OCI-LY3 (cell line): ENCODE measurements around the gene AMBRA1.

Experiments
- H2AFZ ChIP-seq: fragments of 200-600, 300-600 bp; shearing (Covaris generic); 2 replicates; pipeline ENCODE4 v1.6.0; 2014; ENCODE audit warnings: antibody characterized with exemption, low read depth, low read length
- H3K27ac ChIP-seq: fragments of 200-600, 300-600 bp; sonication (generic); 2 replicates; pipeline ENCODE4 v1.5.1; 2014; ENCODE audit warnings: mild to moderate bottlenecking, low read length, moderate library complexity, mixed read lengths
- H3K27me3 ChIP-seq: fragments of 200-600, 300-600 bp; sonication (generic); 2 replicates; pipeline ENCODE4 v1.6.1; 2014; ENCODE audit warnings: low read depth, low read length, mixed read lengths
- H3K36me3 ChIP-seq: fragments of 200-600, 300-600 bp; sonication (generic); replicated peaks from 2 replicates; pipeline ENCODE3; 2014; ENCODE audit warnings: low read depth, low read length, mixed read lengths
- H3K4me1 ChIP-seq: fragments of 300-600, 200-600 bp; sonication (generic); 2 replicates; pipeline ENCODE4 v1.6.1; 2014; ENCODE audit warnings: low read length, mixed read lengths
- H3K4me2 ChIP-seq: fragments of 200-600, 300-600 bp; sonication (generic); 2 replicates; pipeline ENCODE4 v1.6.1; 2014; ENCODE audit warnings: low read length, mixed read lengths
- H3K4me3 ChIP-seq: fragments of 300-600, 200-600 bp; sonication (generic); 2 replicates; pipeline ENCODE4 v1.5.1; 2014; ENCODE audit warnings: antibody characterized with exemption, mild to moderate bottlenecking, low read length, moderate library complexity
- H3K79me2 ChIP-seq: fragments of 300-600, 200-600 bp; shearing (Covaris generic); 2 replicates; pipeline ENCODE4 v1.6.1; 2014; ENCODE audit warnings: mild to moderate bottlenecking, low read length, mixed read lengths
- H3K9ac ChIP-seq: fragments of 300-600, 200-600 bp; shearing (Covaris generic); 2 replicates; pipeline ENCODE4 v1.6.0; 2014; ENCODE audit warnings: mild to moderate bottlenecking, low read length, moderate library complexity
- H3K9me3 ChIP-seq: fragments of 200-600, 300-600 bp; shearing (Covaris generic); 2 replicates; pipeline ENCODE4 v1.6.1; 2014; ENCODE audit warnings: low read length, mixed read lengths; ENCODE audit not compliant: insufficient read depth
- H4K20me1 ChIP-seq: fragments of 200-600, 300-600 bp; sonication (generic); 2 replicates; pipeline ENCODE4 v1.6.1; 2016; ENCODE audit warnings: low read length, mixed read lengths; ENCODE audit not compliant: insufficient read depth
- CTCF ChIP-seq: fragments of 200-600, 300-600 bp; sonication (generic); IDR thresholded peaks from 2 replicates; pipeline ENCODE4 v1.5.1; 2014; ENCODE audit warnings: antibody characterized with exemption, low read length, low read depth
- EZH2phosphoT487 ChIP-seq: fragments of 200-600 bp; shearing (Covaris generic); IDR thresholded peaks from 2 replicates; pipeline ENCODE4 v1.6.1; 2018; ENCODE audit warnings: antibody characterized with exemption, mixed run types, low read depth

Gene AMBRA1

GRCh38 chr11:46612326-46612725, 18.5 kb upstream of the AMBRA1 start:
- Histone ChIP-seq H3K9ac (no peak overlapping the region), H4K20me1 (no peaks in the 10 kb centered on the region), H3K4me1 (peaks cover 5% of the 10 kb centered on the region; the same call in 1 of the 2 replicates), H3K27ac (no peak overlapping the region), H3K36me3 (no peaks in the 10 kb centered on the region), H2AFZ (no peak overlapping the region), H3K79me2 (no peaks in the 10 kb centered on the region), H3K9me3 (no peaks in the 10 kb centered on the region), H3K4me3 (no peak overlapping the region), H3K27me3 (no peaks in the 10 kb centered on the region), H3K4me2 (no peak overlapping the region)
- TF ChIP-seq CTCF (no peak), EZH2phosphoT487 (no peak)

- H3K4me3 ChIP-seq = no peak overlapping the region
- H3K4me2 ChIP-seq = no peak overlapping the region
These were observed 17.9 kb upstream of the AMBRA1 start for GRCh38 chr11:46611526-46612304.

DNA sequence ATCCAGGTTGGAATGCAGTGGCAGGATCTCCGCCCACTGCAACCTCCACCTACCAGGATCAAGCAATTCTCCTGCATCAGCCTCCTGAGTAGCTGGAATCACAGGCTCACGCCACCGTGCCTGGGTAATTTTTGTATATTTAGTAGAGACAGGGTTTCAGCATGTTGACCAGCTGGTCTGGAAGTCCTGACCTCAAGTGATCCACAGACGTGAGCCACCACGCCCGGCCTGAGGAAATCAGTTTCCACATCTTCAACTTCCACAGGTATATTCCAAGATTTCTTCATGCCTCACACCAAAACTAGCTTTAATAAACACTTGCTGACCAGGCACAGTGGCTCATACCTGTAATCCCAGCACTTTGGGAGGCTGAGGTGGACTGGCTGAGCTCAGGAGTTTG, 15.6 kb upstream of the AMBRA1 start:
- Histone ChIP-seq H3K27me3 (no peaks in the 10 kb centered on the region), H2AFZ (no peak overlapping the region), H3K4me2 (no peak overlapping the region), H3K27ac (no peak overlapping the region), H3K36me3 (peaks cover 7% of the 10 kb centered on the region), H4K20me1 (no peaks in the 10 kb centered on the region), H3K9me3 (peaks cover under 1% of the 10 kb centered on the region; the same call in 1 of the 2 replicates), H3K79me2 (no peaks in the 10 kb centered on the region), H3K4me3 (no peak overlapping the region), H3K4me1 (peaks cover 4% of the 10 kb centered on the region; the same call in 1 of the 2 replicates), H3K9ac (no peak overlapping the region)
- TF ChIP-seq EZH2phosphoT487 (no peak), CTCF (no peak)

More at GRCh38 chr11:46611526-46612304, 17.9 kb upstream of the AMBRA1 start:
- no peak for TF ChIP-seq EZH2phosphoT487
- no peak for TF ChIP-seq CTCF
- H3K27me3 ChIP-seq = no peaks in the 10 kb centered on the region
- no peaks in the 10 kb centered on the region for H3K9me3 ChIP-seq
- H3K36me3 ChIP-seq = no peaks in the 10 kb centered on the region
- no peaks in the 10 kb centered on the region for H4K20me1 ChIP-seq
- H3K79me2 ChIP-seq = no peaks in the 10 kb centered on the region
- H2AFZ ChIP-seq = no peak overlapping the region
- no peak overlapping the region for H3K9ac ChIP-seq
- H3K27ac ChIP-seq = no peak overlapping the region
- H3K4me1 ChIP-seq = peaks cover 5% of the 10 kb centered on the region; the same call in 1 of the 2 replicates

DNA sequence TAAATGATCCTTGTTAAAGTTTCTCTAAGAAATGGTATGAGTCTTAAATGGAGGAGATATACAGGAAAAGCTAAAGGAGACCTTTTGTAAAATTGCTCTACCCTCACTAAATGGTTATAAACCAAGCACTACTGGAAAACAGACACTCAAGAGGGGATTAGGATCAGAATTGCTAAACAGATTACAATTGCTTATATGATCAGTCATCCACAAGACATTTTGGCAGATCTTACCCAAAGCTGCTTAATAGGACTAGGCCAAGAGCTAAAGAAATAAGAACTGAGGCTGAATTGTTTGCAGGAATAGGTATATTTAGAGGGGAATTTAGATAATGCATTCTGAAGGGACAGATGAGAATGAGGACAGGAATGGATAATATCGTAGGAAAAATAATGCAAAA, 13.7 kb upstream of the AMBRA1 start:
- peaks cover 14% of the 10 kb centered on the region for H3K36me3 ChIP-seq
- TF ChIP-seq CTCF (no peak), EZH2phosphoT487 (no peak)
- H3K27ac ChIP-seq = no peak overlapping the region
- H3K4me3 ChIP-seq = no peak overlapping the region
- peaks cover 19% of the 10 kb centered on the region for H3K4me1 ChIP-seq
- H3K79me2 ChIP-seq = no peaks in the 10 kb centered on the region
- H4K20me1 ChIP-seq = no peaks in the 10 kb centered on the region
- no peak overlapping the region for H3K4me2 ChIP-seq
- no peak overlapping the region for H2AFZ ChIP-seq
- H3K9ac ChIP-seq = no peak overlapping the region
- no peaks in the 10 kb centered on the region for H3K27me3 ChIP-seq
- peaks cover 6% of the 10 kb centered on the region; the same call in 1 of the 2 replicates for H3K9me3 ChIP-seq
